Mesenchymal stem cell (in vitro differentiated cells and primary cell): ENCODE results near the gene NFASC.

ENCODE experiments used
- DNase-seq: peaks from one replicate; pipeline ENCODE4 v3.0.0-alpha.2; 2013
- H2AFZ ChIP-seq: one replicate; pipeline ENCODE4 v1.6.1; 2013; ENCODE audit warnings: low read depth, mild to moderate bottlenecking, control low read depth, inconsistent platforms, low read length, moderate library complexity
- H2AK5ac ChIP-seq: 2 replicates; pipeline ENCODE4 v1.6.1; 2013; ENCODE audit warnings: low read length, moderate library complexity, mild to moderate bottlenecking, inconsistent platforms; ENCODE audit not compliant: severe bottlenecking
- H2BK120ac ChIP-seq: one replicate; pipeline ENCODE4 v1.6.1; 2013; ENCODE audit warnings: low read depth, mild to moderate bottlenecking, inconsistent platforms, low read length, moderate library complexity
- H2BK12ac ChIP-seq, 2 experiments: one replicate each; pipeline ENCODE4 v1.6.1; 2013; ENCODE audit warnings: inconsistent platforms in 2 of 2, low read length in 2 of 2, mild to moderate bottlenecking in 2 of 2, moderate library complexity in 2 of 2, control low read depth in 1 of 2
- H2BK15ac ChIP-seq: one replicate; pipeline ENCODE4 v1.6.1; 2013; ENCODE audit warnings: mild to moderate bottlenecking, low read depth, inconsistent platforms; ENCODE audit not compliant: poor library complexity, severe bottlenecking
- H2BK5ac ChIP-seq: 2 replicates; pipeline ENCODE4 v1.6.1; 2013; ENCODE audit warnings: low read depth, mild to moderate bottlenecking, low read length, control low read depth, inconsistent platforms; ENCODE audit not compliant: poor library complexity, severe bottlenecking
- H3K14ac ChIP-seq, 2 experiments: one replicate each; pipeline ENCODE4 v1.6.1; 2013; ENCODE audit warnings: inconsistent platforms in 2 of 2, low read length in 2 of 2, control low read depth in 1 of 2, mild to moderate bottlenecking in 1 of 2, moderate library complexity in 1 of 2
- H3K18ac ChIP-seq, 2 experiments: one replicate each; pipeline ENCODE4 v1.6.1; 2013; ENCODE audit warnings: inconsistent platforms in 2 of 2, low read length in 2 of 2, control low read depth in 1 of 2, low read depth in 1 of 2, mild to moderate bottlenecking in 1 of 2
- H3K23ac ChIP-seq, 2 experiments: one replicate each; pipeline ENCODE4 v1.6.1; 2013; ENCODE audit warnings: inconsistent platforms in 2 of 2, low read length in 2 of 2, mild to moderate bottlenecking in 2 of 2, moderate library complexity in 2 of 2, control low read depth in 1 of 2
- H3K27ac ChIP-seq: 2 replicates; pipeline ENCODE4 v1.5.1; 2013; ENCODE audit warnings: mild to moderate bottlenecking, moderate library complexity, low read length, control low read depth, inconsistent platforms; ENCODE audit not compliant: poor library complexity, severe bottlenecking
- H3K27me3 ChIP-seq, 2 experiments: 2 replicates each; pipeline versions ENCODE4 v1.6.1 to v1.7.0; 2013; ENCODE audit warnings: low read length in 2 of 2, mild to moderate bottlenecking in 2 of 2, moderate library complexity in 2 of 2, control low read depth in 1 of 2, inconsistent platforms in 1 of 2; ENCODE audit not compliant: control insufficient read depth in 1 of 2, insufficient read depth in 1 of 2
- H3K36me3 ChIP-seq, 2 experiments: 2 replicates each; pipeline versions ENCODE4 v1.6.1 to v1.7.0; 2013; ENCODE audit warnings: low read length in 2 of 2, control low read depth in 1 of 2, inconsistent platforms in 1 of 2, low read depth in 1 of 2, mild to moderate bottlenecking in 1 of 2; ENCODE audit not compliant: insufficient read depth in 2 of 2, control insufficient read depth in 1 of 2
- H3K4ac ChIP-seq, 2 experiments: one replicate each; pipeline ENCODE4 v1.6.1; 2013; ENCODE audit warnings: inconsistent platforms in 2 of 2, low read length in 2 of 2, mild to moderate bottlenecking in 2 of 2, moderate library complexity in 2 of 2, control low read depth in 1 of 2, low read depth in 1 of 2
- H3K4me1 ChIP-seq: 2 replicates; pipeline ENCODE4 v1.6.1; 2013; ENCODE audit warnings: low read depth, low read length, control low read depth; ENCODE audit not compliant: control insufficient read depth, insufficient read depth
- H3K4me2 ChIP-seq: 2 replicates; pipeline ENCODE4 v1.6.1; 2013; ENCODE audit warnings: low read length, mild to moderate bottlenecking, inconsistent platforms; ENCODE audit not compliant: poor library complexity, severe bottlenecking
- H3K4me3 ChIP-seq, 2 experiments: 2 replicates each; pipeline versions ENCODE4 v1.5.1 to v1.7.0; 2013; ENCODE audit warnings: low read length in 2 of 2, mild to moderate bottlenecking in 2 of 2, control low read depth in 1 of 2, low read depth in 1 of 2; ENCODE audit not compliant: insufficient read depth in 1 of 2
- H3K79me1 ChIP-seq: replicated peaks from 2 replicates; pipeline ENCODE4 v1.6.1; 2013; ENCODE audit warnings: mild to moderate bottlenecking, control low read depth, low read length, inconsistent platforms; ENCODE audit not compliant: poor library complexity, severe bottlenecking
- H3K9ac ChIP-seq: 2 replicates; pipeline ENCODE4 v1.7.0; 2013; ENCODE audit warnings: mild to moderate bottlenecking, low read length, moderate library complexity
- H3K9me3 ChIP-seq: 2 replicates; pipeline ENCODE4 v1.7.0; 2013; ENCODE audit warnings: mild to moderate bottlenecking, low read length; ENCODE audit not compliant: control insufficient read depth
- H4K8ac ChIP-seq: one replicate; pipeline ENCODE4 v1.6.1; 2013; ENCODE audit warnings: inconsistent platforms, mild to moderate bottlenecking, low read length, moderate library complexity
- H4K91ac ChIP-seq: one replicate; pipeline ENCODE4 v1.6.1; 2013; ENCODE audit warnings: mild to moderate bottlenecking, low read length, inconsistent platforms
- WGBS: methylation state at CpG from one replicate; pipeline ENCODE4 v1.1.7; 2013; ENCODE audit warnings: mixed read lengths; 5-methylcytosine and 5-hydroxymethylcytosine counted together

Gene NFASC

GRCh38 chr1:204971517-204972336 is 101.1 kb downstream of the NFASC start:
- Histone ChIP-seq H2AFZ (no peak overlapping the region), H3K27ac (no peak overlapping the region), H3K4ac (no peak overlapping the region), H3K4me2 (no peak overlapping the region), H3K4me3 (no peak overlapping the region), H3K18ac (no peak overlapping the region), H3K9ac (peak overlapping the region; percentile 70), H4K8ac (no peak overlapping the region), H3K23ac (no peak overlapping the region), H3K27me3 (peaks cover 0 to 63% of the 10 kb centered on the region in 2 experiments), H2BK120ac (no peak overlapping the region), H3K79me1 (no peaks in the 10 kb centered on the region), H4K91ac (no peak overlapping the region), H3K36me3 (peaks cover 0 to 90% of the 10 kb centered on the region in 2 experiments), H3K4me1 (peaks cover 2% of the 10 kb centered on the region), H3K9me3 (no peaks in the 10 kb centered on the region), H2BK5ac (no peak overlapping the region), H3K14ac (no peak overlapping the region), H2BK12ac (no peak overlapping the region), H2AK5ac (no peak overlapping the region), H2BK15ac (no peak overlapping the region)
- WGBS: 41% methylated on average over 11 of the region's 12 CpGs
- peak; percentile 48 for DNase-seq

GRCh38 chr1:204972426-204972825 is 101.8 kb downstream of the NFASC start:
- peaks cover 2% of the 10 kb centered on the region for H3K4me1 ChIP-seq
- H4K8ac ChIP-seq: no peak overlapping the region
- no peaks in the 10 kb centered on the region for H3K9me3 ChIP-seq
- no peak overlapping the region for H3K27ac ChIP-seq
- no CpG with 5 or more reads among the region's 1 CpG for WGBS
- H3K4me2 ChIP-seq: no peak overlapping the region
- no peaks in the 10 kb centered on the region for H3K79me1 ChIP-seq
- no peak overlapping the region for H2BK5ac ChIP-seq
- no peak overlapping the region for H3K23ac ChIP-seq
- H2BK15ac ChIP-seq: no peak overlapping the region
- H2BK12ac ChIP-seq: no peak overlapping the region
- H3K4me3 ChIP-seq: no peak overlapping the region
- H3K4ac ChIP-seq: no peak overlapping the region
- no peak for DNase-seq
- H2BK120ac ChIP-seq: no peak overlapping the region
- peaks cover 0 to 60% of the 10 kb centered on the region in 2 experiments for H3K27me3 ChIP-seq
- H3K14ac ChIP-seq: no peak overlapping the region
- H2AK5ac ChIP-seq: no peak overlapping the region
- H2AFZ ChIP-seq: no peak overlapping the region
- H3K9ac ChIP-seq: peak overlapping the region; percentile 70
- H4K91ac ChIP-seq: no peak overlapping the region
- H3K36me3 ChIP-seq: peaks cover 0 to 90% of the 10 kb centered on the region in 2 experiments
- H3K18ac ChIP-seq: no peak overlapping the region

- no peak for DNase-seq
- H2BK12ac ChIP-seq: no peak overlapping the region
- no peak overlapping the region for H2BK120ac ChIP-seq
- no peak overlapping the region for H3K4me2 ChIP-seq
- no peak overlapping the region for H4K91ac ChIP-seq
- no peak overlapping the region for H3K4ac ChIP-seq
- no peak overlapping the region for H2BK15ac ChIP-seq
- no peak overlapping the region for H3K27ac ChIP-seq
- H3K18ac ChIP-seq: no peak overlapping the region
- peaks cover 2% of the 10 kb centered on the region for H3K4me1 ChIP-seq
- H3K9me3 ChIP-seq: no peaks in the 10 kb centered on the region
- 50% methylated on average over 3 of the region's 6 CpGs for WGBS
- no peak overlapping the region for H3K9ac ChIP-seq
- no peaks in the 10 kb centered on the region for H3K79me1 ChIP-seq
- no peak overlapping the region for H2AFZ ChIP-seq
- no peak overlapping the region for H3K4me3 ChIP-seq
- H3K23ac ChIP-seq: no peak overlapping the region
- peaks cover 0 to 90% of the 10 kb centered on the region in 2 experiments for H3K36me3 ChIP-seq
- H3K14ac ChIP-seq: no peak overlapping the region
- peaks cover 0 to 60% of the 10 kb centered on the region in 2 experiments for H3K27me3 ChIP-seq
- no peak overlapping the region for H2BK5ac ChIP-seq
- H4K8ac ChIP-seq: no peak overlapping the region
- H2AK5ac ChIP-seq: no peak overlapping the region
Measured at GRCh38 chr1:204973449-204973848, 102.8 kb downstream of the NFASC start.

DNA sequence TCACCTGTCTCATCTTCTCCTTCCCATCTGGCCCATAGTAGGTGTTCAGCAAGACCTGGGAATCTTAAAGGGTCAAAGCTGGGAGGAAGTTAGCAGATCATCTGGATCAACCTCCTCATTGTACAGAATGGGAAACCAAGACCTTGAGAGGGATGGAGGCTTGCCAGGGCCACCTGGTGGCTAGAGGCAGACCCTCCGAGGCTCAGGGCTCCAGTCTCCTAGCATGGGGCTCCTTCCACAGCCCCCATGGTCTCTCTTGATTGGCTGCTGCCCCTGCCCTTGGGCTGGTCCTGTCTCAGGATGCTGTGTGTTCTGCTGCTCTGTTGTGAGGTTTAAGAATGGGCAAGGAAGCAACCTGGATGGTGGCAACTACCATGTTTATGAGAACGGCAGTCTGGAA is 103.7 kb downstream of the NFASC start:
- Histone ChIP-seq H3K4me3 (no peak overlapping the region), H2BK12ac (no peak overlapping the region), H4K91ac (no peak overlapping the region), H2AFZ (no peak overlapping the region), H2BK120ac (no peak overlapping the region), H3K4me2 (no peak overlapping the region), H2AK5ac (no peak overlapping the region), H3K79me1 (no peaks in the 10 kb centered on the region), H3K4ac (no peak overlapping the region), H3K14ac (no peak overlapping the region), H3K36me3 (peaks cover 0 to 90% of the 10 kb centered on the region in 2 experiments), H2BK15ac (no peak overlapping the region), H3K27me3 (peaks cover 0 to 53% of the 10 kb centered on the region in 2 experiments), H3K27ac (no peak overlapping the region), H2BK5ac (no peak overlapping the region), H4K8ac (no peak overlapping the region), H3K4me1 (peaks cover 2% of the 10 kb centered on the region), H3K23ac (no peak overlapping the region), H3K9me3 (no peaks in the 10 kb centered on the region), H3K18ac (no peak overlapping the region), H3K9ac (no peak overlapping the region)
- 83% methylated on average over 2 of the region's 2 CpGs for WGBS
- no peak for DNase-seq
